Endothelial cell of umbilical vein (primary cell): Measurements from ENCODE around the gene POLN. TPM values are rescaled to one million over a fixed set of nuclear protein-coding genes. Genes with fewer than 3 reads are reported as not detected.

Experiments
- BruUV-seq: library from RNA; stranded (reverse); fragments of 400-500 nt; replicated peaks from 2 replicates; lab custom pipeline; 2021; lab: Mats Ljungman, UMichigan
- CTCF ChIA-PET: fragments of 300-600, 350-600 bp; sonication (Branson Sonifier 250); formaldehyde crosslinking; loops from one replicate; lab custom pipeline; 2021; ENCODE audit warnings: antibody characterized with exemption, inconsistent platforms; lab: Charles Lee
- POLR2A ChIA-PET: fragments of 300-600, 350-600 bp; sonication (Branson Sonifier 250); formaldehyde crosslinking; loops from one replicate; lab custom pipeline; 2021; ENCODE audit warnings: antibody characterized with exemption, inconsistent platforms; lab: Charles Lee
- DNase-seq: peaks from one replicate; pipeline ENCODE4 v3.0.0-alpha.2; 2011; ENCODE audit warnings: low read depth, low spot score
- FAIRE-seq: peaks from 2 replicates; lab custom pipeline; 2011; peaks lifted over from hg19 to GRCh38; lab: Jason Lieb, UNC
- H2AFZ ChIP-seq: 2 replicates; pipeline ENCODE4 v1.6.0; 2012; ENCODE audit warnings: low read depth, low read length, control low read depth, inconsistent platforms
- H3K27ac ChIP-seq: 2 replicates; pipeline ENCODE4 v1.5.1; 2011; ENCODE audit warnings: low read depth, mild to moderate bottlenecking, control low read depth, low read length, moderate library complexity; ENCODE audit not compliant: insufficient read depth
- H3K27me3 ChIP-seq, 2 experiments: 2 replicates each; pipeline versions ENCODE4 v1.6.0 to v1.6.1; 2011; ENCODE audit warnings: low read length in 2 of 2, mixed read lengths in 1 of 2; ENCODE audit not compliant: control insufficient read depth in 2 of 2, insufficient read depth in 2 of 2
- H3K36me3 ChIP-seq, 2 experiments: 2 replicates in 1 of 2; 3 replicates in 1 of 2; pipeline ENCODE4 v1.5.1; 2011; ENCODE audit warnings: low read length in 2 of 2, mild to moderate bottlenecking in 1 of 2, moderate library complexity in 1 of 2; ENCODE audit not compliant: control insufficient read depth in 2 of 2, insufficient read depth in 2 of 2; ENCODE audit errors: extremely low read depth in 1 of 2
- H3K4me1 ChIP-seq: 3 replicates; pipeline ENCODE4 v1.5.1; 2011; ENCODE audit warnings: mild to moderate bottlenecking, low read length; ENCODE audit not compliant: control insufficient read depth, insufficient read depth; ENCODE audit errors: extremely low read depth
- H3K4me2 ChIP-seq: 2 replicates; pipeline ENCODE4 v1.6.1; 2011; ENCODE audit warnings: low read length, control low read depth, mixed read lengths; ENCODE audit not compliant: insufficient read depth
- H3K4me3 ChIP-seq, 3 experiments: fragments of 200-600 bp in 1 of 3; sonication (generic), shearing (Covaris generic) in 1 of 3; replicated peaks in 1 of 3; 2 replicates each; pipeline ENCODE4 v1.5.1; 2011 to 2016; ENCODE audit warnings: control low read depth in 3 of 3, low read length in 3 of 3, mild to moderate bottlenecking in 2 of 3, inconsistent platforms in 1 of 3, low read depth in 1 of 3, moderate library complexity in 1 of 3; ENCODE audit not compliant: insufficient read depth in 1 of 3
- H3K79me2 ChIP-seq: 2 replicates; pipeline ENCODE4 v1.6.0; 2012; ENCODE audit warnings: low read length, inconsistent platforms; ENCODE audit not compliant: control insufficient read depth, insufficient read depth
- H3K9ac ChIP-seq: replicated peaks from 2 replicates; pipeline ENCODE3; 2011; ENCODE audit warnings: low read length, control low read depth; ENCODE audit not compliant: insufficient read depth; ENCODE audit errors: extremely low read depth
- H3K9me1 ChIP-seq: replicated peaks from 3 replicates; pipeline ENCODE4 v1.6.0; 2011; ENCODE audit warnings: mild to moderate bottlenecking, low read length; ENCODE audit not compliant: control insufficient read depth, insufficient read depth; ENCODE audit errors: extremely low read depth
- H3K9me3 ChIP-seq: replicated peaks from 2 replicates; pipeline ENCODE4 v1.5.1; 2012; ENCODE audit warnings: low read length, inconsistent platforms; ENCODE audit not compliant: control insufficient read depth, insufficient read depth
- H4K20me1 ChIP-seq: replicated peaks from 2 replicates; pipeline ENCODE3; 2011; ENCODE audit warnings: mild to moderate bottlenecking, low read length; ENCODE audit not compliant: control insufficient read depth, insufficient read depth; ENCODE audit errors: extremely low read depth
- CTCF ChIP-seq, 2 donors: IDR thresholded peaks; 1 replicate in 1 of 2; 2 replicates in 1 of 2; pipeline ENCODE4 v1.5.1; 2011; ENCODE audit warnings: low read length in 2 of 2, mild to moderate bottlenecking in 2 of 2, moderate library complexity in 2 of 2, control low read depth in 1 of 2, inconsistent platforms in 1 of 2, low read depth in 1 of 2; ENCODE audit not compliant: insufficient read depth in 1 of 2; ENCODE audit errors: extremely low read depth in 1 of 2
- EZH2 ChIP-seq: IDR thresholded peaks from 2 replicates; pipeline ENCODE4 v1.6.1; 2012; ENCODE audit warnings: borderline replicate concordance, low read depth, mild to moderate bottlenecking, moderate library complexity, low read length, inconsistent platforms; ENCODE audit not compliant: severe bottlenecking
- FOS ChIP-seq: IDR thresholded peaks from 2 replicates; pipeline ENCODE4 v1.6.1; 2011; ENCODE audit warnings: mild to moderate bottlenecking, low read length, moderate library complexity, borderline replicate concordance; ENCODE audit not compliant: insufficient read depth
- GATA2 ChIP-seq: IDR thresholded peaks from 2 replicates; pipeline ENCODE4 v1.7.0; 2011; ENCODE audit warnings: low read depth, mild to moderate bottlenecking, moderate library complexity, mixed read lengths, low read length; ENCODE audit not compliant: insufficient read length, insufficient read depth
- JUN ChIP-seq: IDR thresholded peaks from 2 replicates; pipeline ENCODE4 v1.6.1; 2011; ENCODE audit warnings: borderline replicate concordance, low read depth; ENCODE audit not compliant: insufficient read length, insufficient read depth
- MAX ChIP-seq: IDR thresholded peaks from 2 replicates; pipeline ENCODE4 v1.6.1; 2011; ENCODE audit not compliant: insufficient read depth, insufficient read length
- MYC ChIP-seq: IDR thresholded peaks from one replicate; pipeline ENCODE4 v1.6.1; 2011; ENCODE audit warnings: mild to moderate bottlenecking, low read depth, low read length
- POLR2A ChIP-seq: IDR thresholded peaks from 2 replicates; pipeline ENCODE4 v1.6.1; 2012; ENCODE audit warnings: low read depth, mild to moderate bottlenecking, control low read depth, low read length
- POLR2AphosphoS5 ChIP-seq: IDR thresholded peaks from 2 replicates; pipeline ENCODE4 v1.6.1; 2012; ENCODE audit warnings: low read depth, mild to moderate bottlenecking, control low read depth, low read length, moderate library complexity; ENCODE audit not compliant: insufficient read depth
- dilution Hi-C: fragments of 300-500 bp; cut with MboI; formaldehyde crosslinking; loops from one replicate; pipeline ENCODE4 v1.15.0; 2019; ENCODE audit warnings: low sequenced_read_pairs; ENCODE audit not compliant: extremely low pct_ligation_motif_present
- intact Hi-C: fragments of 100-400 bp; cut with micrococcal nuclease; formaldehyde crosslinking; loops from one replicate; pipeline ENCODE4 v1.10.0; 2022
- polyA plus RNA-seq, 4 experiments: library from polyadenylated mRNA; depleted of rRNA in 3 of 4; stranded (reverse) in 3 of 4; unstranded in 1 of 4; fragments of >200 nt; gene quantifications; 2 replicates each; pipeline versions ENCODE4 v1.2.1 to v1.2.3, GENCODE V29; 2011 to 2012; ENCODE audit warnings: missing spikeins in 1 of 4
- total RNA-seq: library from RNA; stranded (reverse); gene quantifications from 2 replicates; pipeline ENCODE4 v1.2.3, GENCODE V29; 2021

The POLN gene
- total and polyA plus RNA-seq, 2 donors (not counting 3 experiments of a cell fraction or from before 2014, with no cell fraction given): 1.3 to 4.2 TPM

GRCh38 chr4:2025817-2026216 lies 216.1 kb downstream of the POLN start:
- no peak for TF ChIP-seq JUN
- no peak for TF ChIP-seq POLR2A
- no peak for TF ChIP-seq POLR2AphosphoS5
- TF ChIP-seq EZH2: no peak
- TF ChIP-seq MYC: no peak
- no peak for TF ChIP-seq FOS
- no peak for TF ChIP-seq GATA2
- no peak for TF ChIP-seq CTCF (IDR thresholded peaks at IDR 0.05; ENCODE audit: extremely low read depth in 1 of 2, insufficient read depth in 1 of 2, low read depth in 1 of 2, low read length in 2 of 2)
- no peak for TF ChIP-seq MAX
- H3K4me3 ChIP-seq: no peak overlapping the region
- POLR2A ChIA-PET: no interaction called here

More at GRCh38 chr4:2025817-2026216, 216.1 kb downstream of the POLN start:
- FAIRE-seq (no peak), DNase-seq (no peak)
- Histone ChIP-seq H3K9ac (no peak overlapping the region), H3K27ac (no peak overlapping the region), H2AFZ (no peak overlapping the region), H3K9me1 (no peaks in the 10 kb centered on the region), H4K20me1 (no peaks in the 10 kb centered on the region), H3K9me3 (no peaks in the 10 kb centered on the region), H3K36me3 (no peaks in the 10 kb centered on the region), H3K27me3 (peaks cover 12 to 17% of the 10 kb centered on the region in 2 experiments), H3K4me2 (no peak overlapping the region), H3K79me2 (no peaks in the 10 kb centered on the region), H3K4me1 (no peaks in the 10 kb centered on the region)
- dilution Hi-C loops (no loop called here), intact Hi-C loops (no loop called here)
- CTCF ChIA-PET: interaction anchor here (0.6 kb wide), 1 partner anchor 56 kb away, joined by 3 read pairs; no protein-coding TSS in a partner anchor
- BruUV-seq: no TSS peak
